Measurements from ENCODE around the gene SEC16A. TPM values are rescaled to one million over a fixed set of nuclear protein-coding genes. Genes with fewer than 3 reads are reported as not detected.

The SEC16A gene
- total RNA-seq, 4 donors from 2014 or later: 63.5 to 80.8 (median 74.6) TPM

DNA sequence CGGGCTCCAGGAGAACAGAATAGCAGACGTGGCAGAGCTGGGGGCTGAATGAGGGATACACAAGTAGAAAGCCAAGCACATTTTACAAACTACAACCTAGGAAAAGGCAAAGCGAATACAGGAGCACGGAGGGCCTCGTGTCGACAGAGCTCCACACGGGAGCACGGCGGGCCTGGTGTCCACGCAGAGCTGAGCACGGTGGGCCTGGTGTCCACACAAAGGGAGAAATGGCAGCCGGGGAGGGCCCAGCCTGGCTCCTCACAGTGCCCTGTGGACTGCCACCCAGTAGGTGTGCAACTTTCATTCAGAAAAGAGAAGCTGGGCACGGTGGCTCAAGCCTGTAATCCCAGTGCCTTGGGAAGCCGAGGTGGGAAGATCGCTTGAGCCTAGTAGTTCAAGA lies 39.8 kb downstream of the SEC16A start:
- H3K27ac ChIP-seq: no peak overlapping the region
- H3K36me3 ChIP-seq: peaks cover 0 to 76% (median 0%) of the 10 kb centered on the region in 3 donors
- TF ChIP-seq, protein P1, sequence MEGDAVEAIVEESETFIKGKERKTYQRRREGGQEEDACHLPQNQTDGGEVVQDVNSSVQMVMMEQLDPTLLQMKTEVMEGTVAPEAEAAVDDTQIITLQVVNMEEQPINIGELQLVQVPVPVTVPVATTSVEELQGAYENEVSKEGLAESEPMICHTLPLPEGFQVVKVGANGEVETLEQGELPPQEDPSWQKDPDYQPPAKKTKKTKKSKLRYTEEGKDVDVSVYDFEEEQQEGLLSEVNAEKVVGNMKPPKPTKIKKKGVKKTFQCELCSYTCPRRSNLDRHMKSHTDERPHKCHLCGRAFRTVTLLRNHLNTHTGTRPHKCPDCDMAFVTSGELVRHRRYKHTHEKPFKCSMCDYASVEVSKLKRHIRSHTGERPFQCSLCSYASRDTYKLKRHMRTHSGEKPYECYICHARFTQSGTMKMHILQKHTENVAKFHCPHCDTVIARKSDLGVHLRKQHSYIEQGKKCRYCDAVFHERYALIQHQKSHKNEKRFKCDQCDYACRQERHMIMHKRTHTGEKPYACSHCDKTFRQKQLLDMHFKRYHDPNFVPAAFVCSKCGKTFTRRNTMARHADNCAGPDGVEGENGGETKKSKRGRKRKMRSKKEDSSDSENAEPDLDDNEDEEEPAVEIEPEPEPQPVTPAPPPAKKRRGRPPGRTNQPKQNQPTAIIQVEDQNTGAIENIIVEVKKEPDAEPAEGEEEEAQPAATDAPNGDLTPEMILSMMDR (IDR thresholded peaks at IDR 0.05): no peak
- no peak for TF ChIP-seq POLR2A (IDR thresholded peaks at IDR 0.05)

DNA sequence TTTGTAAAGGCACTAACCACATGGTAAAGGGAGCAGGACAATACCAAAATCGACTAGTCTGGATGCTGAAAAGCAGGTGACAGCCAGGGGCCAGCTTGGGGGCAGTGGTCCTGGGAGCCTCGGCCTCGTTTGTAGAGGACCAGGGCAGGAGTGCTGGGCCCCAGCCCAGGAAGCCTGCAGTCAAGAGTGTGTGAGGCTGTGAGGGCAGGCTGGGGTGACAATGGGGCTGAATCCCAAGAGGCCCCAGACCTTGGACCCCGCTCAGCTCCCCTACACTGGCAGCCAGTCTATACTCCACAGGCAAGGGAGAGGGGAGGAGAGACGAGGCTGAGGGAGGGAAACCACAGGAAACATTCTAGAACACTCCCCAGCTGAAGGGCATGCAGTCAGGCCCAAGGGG lies 40.6 kb downstream of the SEC16A start:
- Histone ChIP-seq H3K4me1 (peaks cover 0 to 21% (median 16%) of the 10 kb centered on the region in 4 donors), H3K36me3 (peaks cover 0 to 68% (median 0%) of the 10 kb centered on the region in 3 donors), H3K27ac (no peak overlapping the region), H3K27me3 (no peaks in the 10 kb centered on the region), H3K4me3 (no peak overlapping the region), H3K9me3 (no peaks in the 10 kb centered on the region)
- no peak for DNase-seq
- TF ChIP-seq, protein P1 (IDR thresholded peaks at IDR 0.05): no peak
- TF ChIP-seq POLR2A (IDR thresholded peaks at IDR 0.05): no peak

More for the DNA sequence above, 39.8 kb downstream of the SEC16A start:
- Histone ChIP-seq H3K27me3 (no peaks in the 10 kb centered on the region), H3K4me3 (no peak overlapping the region), H3K4me1 (peaks cover 0 to 13% (median 8%) of the 10 kb centered on the region in 4 donors), H3K9me3 (no peaks in the 10 kb centered on the region)
- no peak for DNase-seq

DNA sequence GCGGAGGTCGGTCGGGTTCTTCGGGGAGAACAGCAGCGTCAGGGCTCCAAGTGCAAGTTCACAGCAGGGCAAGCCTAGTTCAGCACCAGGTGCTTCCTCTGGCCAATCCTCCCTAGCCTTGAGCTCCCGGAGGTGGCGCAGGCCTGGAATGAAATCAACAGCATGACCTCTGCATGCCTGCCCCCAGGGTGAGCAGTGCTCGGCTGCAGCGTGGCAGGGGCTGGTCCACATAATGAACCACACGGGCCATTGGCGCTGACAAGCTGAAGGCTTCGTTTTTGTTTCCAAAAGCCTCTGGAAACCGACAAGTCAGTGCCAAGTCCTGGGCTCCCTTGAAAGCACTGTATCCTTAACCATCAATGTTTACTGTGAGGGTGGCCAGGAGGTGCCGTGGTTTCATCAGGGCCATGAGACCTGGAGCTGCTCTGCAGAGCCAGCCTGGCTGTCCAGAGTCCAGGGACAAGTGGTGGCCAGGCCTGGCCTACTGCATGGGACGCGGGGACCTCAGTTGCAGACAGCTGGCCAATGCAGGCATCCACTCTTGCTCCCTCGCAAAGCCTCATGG lies 41.1 kb downstream of the SEC16A start:
- Histone ChIP-seq H3K4me3 (no peak overlapping the region), H3K27me3 (no peaks in the 10 kb centered on the region), H3K27ac (no peak overlapping the region), H3K36me3 (peaks cover 0 to 63% (median 0%) of the 10 kb centered on the region in 3 donors), H3K4me1 (peaks cover 0 to 26% (median 17%) of the 10 kb centered on the region in 4 donors), H3K9me3 (no peaks in the 10 kb centered on the region)
- DNase-seq: no peak
- TF ChIP-seq POLR2A (IDR thresholded peaks at IDR 0.05): no peak
- TF ChIP-seq, protein P1 (IDR thresholded peaks at IDR 0.05): no peak

DNA sequence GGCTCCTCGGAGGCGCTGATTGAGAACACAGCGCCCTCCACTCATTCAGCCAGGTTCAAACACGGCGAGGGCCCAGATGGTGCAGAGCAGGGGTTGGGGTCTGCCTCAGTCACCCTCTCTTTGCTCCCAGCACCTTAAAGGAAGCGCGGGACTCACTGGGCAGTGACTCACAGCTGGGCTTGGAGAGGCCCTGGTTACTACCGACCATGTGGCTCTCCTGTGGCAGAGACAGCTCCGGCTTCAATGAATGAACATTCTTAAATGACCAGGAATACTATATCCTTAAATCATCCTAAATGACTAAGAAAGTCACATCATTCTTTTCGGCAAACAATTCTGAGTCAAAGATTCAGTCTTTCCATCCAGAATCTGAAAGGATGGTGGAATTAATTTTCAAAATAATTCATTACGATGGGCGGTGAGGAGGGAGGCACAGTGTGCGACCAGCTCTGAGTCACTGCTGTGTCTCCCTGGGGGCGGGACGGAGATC lies 41.6 kb downstream of the SEC16A start:
- Histone ChIP-seq H3K9me3 (no peaks in the 10 kb centered on the region), H3K4me3 (no peak overlapping the region), H3K4me1 (peaks cover 0 to 31% (median 17%) of the 10 kb centered on the region in 4 donors), H3K36me3 (peaks cover 0 to 61% (median 0%) of the 10 kb centered on the region in 3 donors), H3K27ac (no peak overlapping the region), H3K27me3 (no peaks in the 10 kb centered on the region)
- DNase-seq: no peak
- TF ChIP-seq POLR2A (IDR thresholded peaks at IDR 0.05): no peak
- TF ChIP-seq, protein P1 (IDR thresholded peaks at IDR 0.05): no peak

DNA sequence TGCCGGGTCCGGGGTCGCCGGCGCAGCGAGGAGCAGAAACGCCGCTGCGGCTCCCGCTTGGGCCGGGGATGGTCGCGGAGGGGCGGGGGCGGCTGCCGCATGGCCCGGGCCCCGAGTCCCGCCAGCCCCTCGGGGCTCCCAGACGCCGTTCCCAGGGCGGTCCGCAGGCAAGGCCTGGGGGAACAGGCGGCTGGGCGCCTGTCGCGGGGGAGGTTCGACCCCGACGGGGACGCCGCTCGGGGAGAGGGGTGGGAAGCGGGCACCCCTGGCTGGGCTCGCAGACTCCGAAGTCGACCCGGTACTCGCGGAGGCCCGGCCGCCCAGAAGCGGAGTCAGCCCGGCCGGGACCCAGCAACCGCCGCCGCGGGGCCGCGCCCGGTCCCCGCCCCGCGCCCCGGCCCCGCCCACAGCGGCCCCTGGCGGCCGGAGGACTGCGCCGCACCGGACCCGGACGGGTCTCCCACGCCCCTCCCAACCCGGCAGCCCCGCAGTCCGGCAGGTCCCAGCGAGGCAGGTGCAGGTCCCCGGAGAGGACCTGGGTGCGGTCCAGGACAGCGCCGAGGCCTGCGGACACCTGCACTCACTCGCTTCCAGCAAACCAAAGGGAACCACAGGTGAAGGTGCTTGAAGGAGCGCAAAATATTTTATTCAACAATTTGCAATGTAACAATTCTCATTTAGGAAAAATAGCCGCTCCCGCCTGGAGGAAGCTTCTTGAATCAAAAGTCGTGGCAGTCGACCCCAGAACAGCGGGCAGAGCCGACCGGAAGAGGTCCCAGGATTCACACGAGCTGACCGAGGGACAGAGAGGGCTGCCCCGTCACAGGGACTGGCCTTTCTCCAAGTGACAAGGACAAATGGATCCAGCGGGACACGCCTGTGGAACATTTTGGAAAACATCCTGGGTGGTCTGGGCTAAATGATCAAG lies 43.1 kb downstream of the SEC16A start, which contains the start of gene INPP5E:
TSS of gene INPP5E (minus strand) at position 365 of the 928 bp plus-strand sequence. CDS start 426 bp downstream, outside the sequence.
- Histone ChIP-seq H3K27me3 (no peaks in the 10 kb centered on the region), H3K27ac (peak within 1 kb of the TSS; percentile 75 to 87 (median 78)), H3K4me1 (peaks cover 0 to 33% (median 17%) of the 10 kb centered on the region in 4 donors), H3K9me3 (no peaks in the 10 kb centered on the region), H3K4me3 (peak within 1 kb of the TSS; percentile 94 to 99 (median 96)), H3K36me3 (peaks cover 0 to 48% (median 0%) of the 10 kb centered on the region in 3 donors)
- TF ChIP-seq POLR2A (IDR thresholded peaks at IDR 0.05): peak in 1 of 2 donors; percentile 30
- TF ChIP-seq, protein P1 (IDR thresholded peaks at IDR 0.05): peak in 5 of 6 experiments; percentile 63 to 78 (median 73)
- peak; percentile 65 to 86 (median 84) for DNase-seq

Data from Peyer's patch (tissue), 4 donors.